ENCODE measurements around the gene PUS7L. TPM values are rescaled to one million over a fixed set of nuclear protein-coding genes. Genes with fewer than 3 reads are reported as not detected.
A peak's percentile ranks its signal among the peaks of the same experiment; 100 is the strongest.
"Not testable (repeated sequence)": the region's sequence is repeated elsewhere in the genome, so short reads cannot be mapped to it uniquely, and the experiment has no call there.

PUS7L gene
- total RNA-seq, 1 donor from 2014 or later: 8.5 TPM

- DNase-seq (ENCODE audit: low read depth in 2 of 2): not testable (repeated sequence)
These were observed 7.2 kb downstream of the PUS7L start for GRCh38 chr12:43751360-43751759.

GRCh38 chr12:43750814-43751213 lies 7.8 kb downstream of the PUS7L start:
- DNase-seq (ENCODE audit: low read depth in 2 of 2): no peak

GRCh38 chr12:43749016-43749415 lies 9.6 kb downstream of the PUS7L start:
- DNase-seq (ENCODE audit: low read depth in 2 of 2): no peak

GRCh38 chr12:43744826-43745225 lies 13.8 kb downstream of the PUS7L start:
- no peak for DNase-seq (ENCODE audit: low read depth in 2 of 2)

GRCh38 chr12:43742106-43742505 lies 16.5 kb downstream of the PUS7L start:
- no peak for DNase-seq (ENCODE audit: low read depth in 2 of 2)

- no peak for DNase-seq (ENCODE audit: low read depth in 2 of 2)
These were observed 18.0 kb downstream of the PUS7L start for GRCh38 chr12:43740511-43741100.

- DNase-seq (ENCODE audit: low read depth in 2 of 2): no peak
These were observed 20.9 kb downstream of the PUS7L start for GRCh38 chr12:43737646-43738045.

GRCh38 chr12:43736927-43737440 lies 21.6 kb downstream of the PUS7L start:
- DNase-seq (ENCODE audit: low read depth in 2 of 2): no peak

- no peak for DNase-seq (ENCODE audit: low read depth in 2 of 2)
These were observed 24.9 kb downstream of the PUS7L start for GRCh38 chr12:43733687-43734086.

GRCh38 chr12:43730283-43730682 lies 28.3 kb downstream of the PUS7L start:
- no peak for DNase-seq (ENCODE audit: low read depth in 2 of 2)

GRCh38 chr12:43728698-43729097 lies 29.9 kb downstream of the PUS7L start:
- DNase-seq (ENCODE audit: low read depth in 2 of 2): no peak

- peak in 1 of 2 donors; percentile 4 for DNase-seq (ENCODE audit: low read depth in 2 of 2)
These were observed 30.5 kb downstream of the PUS7L start for GRCh38 chr12:43728117-43728516.

GRCh38 chr12:43723134-43723533 lies 35.5 kb downstream of the PUS7L start:
- DNase-seq (ENCODE audit: low read depth in 2 of 2): no peak

- DNase-seq (ENCODE audit: low read depth in 2 of 2): no peak
These were observed 36.0 kb downstream of the PUS7L start for GRCh38 chr12:43722621-43723020.

GRCh38 chr12:43711348-43711747 lies 47.2 kb downstream of the PUS7L start:
- no peak for DNase-seq (ENCODE audit: low read depth in 2 of 2)

GRCh38 chr12:43703772-43704171 lies 54.8 kb downstream of the PUS7L start:
- DNase-seq (ENCODE audit: low read depth in 2 of 2): not testable (repeated sequence)

GRCh38 chr12:43701194-43701593 lies 57.4 kb downstream of the PUS7L start:
- DNase-seq (ENCODE audit: low read depth in 2 of 2): not testable (repeated sequence)

- no peak for DNase-seq (ENCODE audit: low read depth in 2 of 2)
These were observed 62.4 kb downstream of the PUS7L start for GRCh38 chr12:43696154-43696553.

- DNase-seq (ENCODE audit: low read depth in 2 of 2): no peak
These were observed 63.7 kb downstream of the PUS7L start for GRCh38 chr12:43694879-43695278.

GRCh38 chr12:43692064-43692463 lies 66.5 kb downstream of the PUS7L start:
- peak in 1 of 2 donors; percentile 63 for DNase-seq (ENCODE audit: low read depth in 2 of 2)

- DNase-seq (ENCODE audit: low read depth in 2 of 2): not testable (repeated sequence)
These were observed 73.1 kb downstream of the PUS7L start for GRCh38 chr12:43685491-43685890.

GRCh38 chr12:43676183-43676813 lies 82.3 kb downstream of the PUS7L start:
- DNase-seq (ENCODE audit: low read depth in 2 of 2): peak; percentile 36 to 48
